ENCODE measurements around the gene DSE.

DNA sequence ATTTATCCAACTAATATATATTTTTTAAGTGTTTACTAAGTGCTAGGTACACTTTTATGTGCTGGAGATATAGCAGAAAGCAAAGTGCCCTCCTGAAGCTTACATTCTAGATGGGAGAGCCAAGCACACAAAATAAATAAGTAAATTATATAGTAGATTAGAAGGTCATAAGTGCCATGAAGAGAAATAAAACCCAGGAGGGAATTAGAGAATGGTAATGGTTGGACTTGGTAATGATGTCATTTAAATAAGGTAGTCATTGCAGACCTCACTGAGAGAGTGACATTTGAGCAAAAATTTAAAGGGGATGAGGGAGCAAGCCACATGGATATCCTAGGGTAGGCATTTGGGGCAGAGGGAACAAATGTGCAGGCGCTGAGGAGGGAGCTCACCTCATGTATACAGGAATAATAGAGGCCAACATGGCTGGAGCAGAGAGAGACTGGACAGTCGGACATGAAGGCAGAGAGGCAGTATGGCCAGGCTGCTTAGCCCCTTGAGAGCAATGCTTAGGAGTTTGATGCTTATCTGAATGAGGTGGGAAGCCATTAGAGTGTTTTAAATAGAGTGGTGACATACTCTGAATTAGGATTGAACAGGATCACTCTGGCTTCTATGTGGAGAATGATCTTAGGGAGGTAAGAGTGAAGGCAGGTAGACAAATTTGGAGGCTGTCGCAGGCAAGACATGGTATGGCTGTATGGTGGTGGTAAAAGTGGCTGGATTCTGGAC, 14.1 kb downstream of the DSE start:
- TF ChIP-seq CTCF (IDR thresholded peaks at IDR 0.05) (no peak), POLR2AphosphoS5 (IDR thresholded peaks at IDR 0.05) (no peak)
